MCF 10A (cell line): ENCODE data around the gene KIR3DL2. TPM values are rescaled to one million over a fixed set of nuclear protein-coding genes. Genes with fewer than 3 reads are reported as not detected.

Source experiments
- BruUV-seq: library from RNA; stranded (reverse); fragments of 400-500 nt; replicated peaks from 2 replicates; lab custom pipeline; 2021; lab: Mats Ljungman, UMichigan
- CTCF ChIA-PET: fragments of 300-600 bp; sonication (Branson Sonifier 250); formaldehyde crosslinking; extraction: SDS; loops from one replicate; lab custom pipeline; 2021; ENCODE audit warnings: antibody characterized with exemption, inconsistent platforms; lab: Yijun Ruan, JAX
- POLR2A ChIA-PET: fragments of 300-600, 350-650 bp; sonication (Branson Sonifier 250); formaldehyde crosslinking; extraction: SDS; loops from one replicate; lab custom pipeline; 2020; ENCODE audit warnings: antibody characterized with exemption, inconsistent platforms; lab: Yijun Ruan, JAX
- DNase-seq: peaks from one replicate; pipeline ENCODE4 v3.0.0-alpha.2; 2018; ENCODE audit not compliant: unreplicated experiment
- H3K27ac Mint-ChIP-seq: one replicate; pipeline ENCODE4 v1.8.0; 2022; ENCODE audit warnings: mild to moderate bottlenecking, low read depth, mixed read lengths; ENCODE audit not compliant: unreplicated experiment
- H3K27me3 Mint-ChIP-seq: one replicate; pipeline ENCODE4 v1.8.0; 2022; ENCODE audit warnings: mixed read lengths; ENCODE audit not compliant: insufficient read depth, unreplicated experiment
- H3K36me3 Mint-ChIP-seq: one replicate; pipeline ENCODE4 v1.8.0; 2022; ENCODE audit warnings: mild to moderate bottlenecking, moderate library complexity, mixed read lengths; ENCODE audit not compliant: insufficient read depth, unreplicated experiment
- H3K4me1 Mint-ChIP-seq: one replicate; pipeline ENCODE4 v1.8.0; 2022; ENCODE audit warnings: mixed read lengths; ENCODE audit not compliant: insufficient read depth, unreplicated experiment
- H3K4me3 Mint-ChIP-seq: one replicate; pipeline ENCODE4 v1.8.0; 2022; ENCODE audit warnings: mild to moderate bottlenecking, moderate library complexity, mixed read lengths; ENCODE audit not compliant: unreplicated experiment
- H3K9me3 Mint-ChIP-seq: one replicate; pipeline ENCODE4 v1.8.0; 2022; ENCODE audit warnings: mixed read lengths; ENCODE audit not compliant: unreplicated experiment
- CTCF ChIP-seq: fragments of 200-600 bp; IDR thresholded peaks from one replicate; pipeline ENCODE4 v1.8.0; 2022; ENCODE audit warnings: antibody characterized with exemption, mild to moderate bottlenecking; ENCODE audit not compliant: unreplicated experiment
- intact Hi-C: fragments of 100-400 bp; cut with micrococcal nuclease; formaldehyde crosslinking; loops from 2 replicates; pipeline ENCODE4 v1.14.1; 2022
- total RNA-seq: library from RNA; stranded (reverse); gene quantifications from 2 replicates; pipeline ENCODE4 v1.2.3, GENCODE V29; 2022

Gene KIR3DL2
- total RNA-seq, 1 experiment from 2014 or later = not detected

DNA sequence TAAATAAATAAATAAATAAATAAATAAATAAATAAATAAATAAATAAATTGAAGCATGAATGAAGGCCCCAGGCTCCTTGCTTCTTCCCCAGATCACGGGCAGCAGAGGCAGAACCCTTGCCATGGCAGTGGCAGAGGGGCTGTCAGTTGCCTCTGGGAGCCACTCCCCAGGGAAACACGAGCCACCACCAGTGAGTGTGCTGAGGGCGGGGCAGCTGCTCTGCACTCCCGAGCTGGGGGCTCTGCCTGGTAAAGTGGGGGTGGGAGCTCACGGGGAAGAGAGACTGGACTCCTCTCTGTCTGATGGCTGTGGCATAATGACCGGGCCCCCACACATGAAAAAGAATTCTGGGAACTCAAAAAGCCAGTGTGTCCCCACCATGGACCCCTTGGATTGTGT is 31.6 kb downstream of the KIR3DL2 start:
- intact Hi-C loops = no loop called here
- H3K27ac Mint-ChIP-seq = no peak overlapping the region
- CTCF ChIA-PET = interaction anchor here (0.6 to 1.4 kb wide), 2 partner anchors 31 to 228 kb away, joined by 3 to 4 read pairs; no protein-coding TSS in a partner anchor
- POLR2A ChIA-PET = no interaction called here
- H3K36me3 Mint-ChIP-seq = no peaks in the 10 kb centered on the region
- no peak overlapping the region for H3K4me3 Mint-ChIP-seq
- no peaks in the 10 kb centered on the region for H3K27me3 Mint-ChIP-seq
- no peaks in the 10 kb centered on the region for H3K4me1 Mint-ChIP-seq
- DNase-seq = no peak
- peaks cover 17% of the 10 kb centered on the region for H3K9me3 Mint-ChIP-seq
- no TSS peak for BruUV-seq
- TF ChIP-seq CTCF = no peak

DNA sequence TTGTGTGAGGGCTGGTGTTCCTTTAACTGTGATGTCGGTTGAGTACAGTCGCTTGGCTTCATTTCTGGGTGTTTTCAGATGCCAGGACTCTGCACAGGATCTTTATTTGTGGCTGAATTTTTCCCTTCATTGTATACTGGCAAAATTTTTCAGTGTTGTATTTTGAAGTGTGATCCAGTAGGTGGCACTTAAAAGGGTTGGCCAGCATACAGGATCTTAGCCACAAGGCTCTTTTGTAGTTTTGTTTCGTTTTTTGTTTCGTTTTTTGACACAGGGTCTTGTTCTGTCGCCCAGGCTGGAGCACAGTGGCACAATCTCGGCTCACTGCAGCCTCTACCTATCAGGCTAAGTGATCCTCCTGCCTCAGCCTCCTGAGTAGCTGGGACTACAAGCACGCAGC is 32.5 kb downstream of the KIR3DL2 start:
- BruUV-seq = no TSS peak
- intact Hi-C loops = no loop called here
- Mint-ChIP-seq H3K36me3 (no peaks in the 10 kb centered on the region), H3K27ac (no peak overlapping the region), H3K27me3 (no peaks in the 10 kb centered on the region), H3K4me3 (no peak overlapping the region), H3K4me1 (no peaks in the 10 kb centered on the region), H3K9me3 (peaks cover 17% of the 10 kb centered on the region)
- TF ChIP-seq CTCF = no peak
- DNase-seq = no peak
- POLR2A ChIA-PET = no interaction called here
- CTCF ChIA-PET = interaction anchor here (1.4 kb wide), 1 partner anchor 229 kb away, joined by 3 read pairs; no protein-coding TSS in a partner anchor

- intact Hi-C loops = no loop called here
- Mint-ChIP-seq H3K4me3 (no peak overlapping the region), H3K27ac (no peak overlapping the region), H3K36me3 (no peaks in the 10 kb centered on the region), H3K9me3 (peaks cover 14% of the 10 kb centered on the region), H3K27me3 (no peaks in the 10 kb centered on the region), H3K4me1 (no peaks in the 10 kb centered on the region)
- no peak for DNase-seq
- CTCF ChIA-PET = interaction anchor here (0.7 to 1.5 kb wide), 2 partner anchors 10 to 209 kb away, joined by 3 to 7 read pairs; no protein-coding TSS in a partner anchor
- POLR2A ChIA-PET = no interaction called here
- BruUV-seq = no TSS peak
- TF ChIP-seq CTCF = no peak
Observed at GRCh38 chr19:54883228-54883627, 33.0 kb downstream of the KIR3DL2 start.

GRCh38 chr19:54888239-54888638 is 38.0 kb downstream of the KIR3DL2 start:
- no peak for DNase-seq
- Mint-ChIP-seq H3K9me3 (peaks cover 10% of the 10 kb centered on the region), H3K4me1 (no peaks in the 10 kb centered on the region), H3K27me3 (no peaks in the 10 kb centered on the region), H3K27ac (no peak overlapping the region), H3K4me3 (no peak overlapping the region), H3K36me3 (no peaks in the 10 kb centered on the region)
- CTCF ChIA-PET = no interaction called here
- BruUV-seq = no TSS peak
- intact Hi-C loops = no loop called here
- POLR2A ChIA-PET = no interaction called here
- no peak for TF ChIP-seq CTCF
